NCI-H1092 (cell line): Measurements from ENCODE around the gene COMMD10.
"Not testable (repeated sequence)": the region's sequence is repeated elsewhere in the genome, so short reads cannot be mapped to it uniquely, and the experiment has no call there.

Experiments used
- DNase-seq: peaks from one replicate; lab custom pipeline; 2025; lab: John Stamatoyannopoulos, UW

Gene COMMD10

GRCh38 chr5:116084871-116085715 is at the start of gene COMMD10:
TSS of gene COMMD10 (plus strand) at chr5:116085025.
- DNase-seq = peak; percentile 47

- no peak for DNase-seq
Measured at GRCh38 chr5:116035123-116035522, 49.7 kb upstream of the COMMD10 start.

- no peak for DNase-seq
Measured at GRCh38 chr5:116037236-116037822, 47.5 kb upstream of the COMMD10 start.

- no peak for DNase-seq
Measured at GRCh38 chr5:116038817-116039216, 46.0 kb upstream of the COMMD10 start.

GRCh38 chr5:116042375-116042774 is 42.5 kb upstream of the COMMD10 start:
- DNase-seq = no peak

GRCh38 chr5:116044073-116044472 is 40.8 kb upstream of the COMMD10 start:
- no peak for DNase-seq

DNA sequence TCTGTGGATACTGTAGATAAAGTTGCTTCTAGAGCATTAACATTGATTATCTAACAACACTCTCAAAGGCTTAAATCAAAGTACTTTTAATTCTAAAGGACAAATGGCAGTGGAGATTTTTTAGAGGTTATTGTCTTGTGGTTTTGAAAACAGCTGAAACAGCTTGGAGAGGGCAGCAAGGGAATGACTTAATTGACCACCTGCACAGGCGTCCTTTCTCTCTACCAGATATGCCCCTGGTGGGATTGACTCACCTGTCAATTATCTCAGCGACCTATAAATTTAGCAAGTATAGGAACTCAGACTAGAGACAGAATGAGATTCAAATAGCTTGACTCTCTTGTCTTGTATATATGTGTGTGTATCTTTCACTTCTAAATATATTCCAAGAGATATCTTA is 39.0 kb upstream of the COMMD10 start:
- DNase-seq = no peak

DNA sequence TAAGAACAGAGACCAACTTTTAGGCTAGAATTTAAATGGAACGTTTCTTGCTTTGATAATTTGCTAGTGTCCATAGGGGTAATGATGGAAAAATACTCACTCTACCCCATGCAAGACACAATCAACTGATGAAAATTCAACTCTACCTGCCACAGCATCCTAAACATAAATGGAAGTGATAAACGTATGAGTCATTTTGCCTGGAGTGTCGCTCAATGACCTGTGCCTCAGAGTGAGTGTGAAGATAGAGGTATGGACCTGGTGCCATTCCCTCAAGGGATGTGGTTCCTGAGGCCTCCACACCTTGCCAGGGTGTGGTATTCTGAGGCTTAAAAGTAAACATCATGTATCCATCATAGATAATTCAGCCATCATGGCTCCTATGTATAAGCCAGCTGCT is 38.6 kb upstream of the COMMD10 start:
- DNase-seq = no peak

DNA sequence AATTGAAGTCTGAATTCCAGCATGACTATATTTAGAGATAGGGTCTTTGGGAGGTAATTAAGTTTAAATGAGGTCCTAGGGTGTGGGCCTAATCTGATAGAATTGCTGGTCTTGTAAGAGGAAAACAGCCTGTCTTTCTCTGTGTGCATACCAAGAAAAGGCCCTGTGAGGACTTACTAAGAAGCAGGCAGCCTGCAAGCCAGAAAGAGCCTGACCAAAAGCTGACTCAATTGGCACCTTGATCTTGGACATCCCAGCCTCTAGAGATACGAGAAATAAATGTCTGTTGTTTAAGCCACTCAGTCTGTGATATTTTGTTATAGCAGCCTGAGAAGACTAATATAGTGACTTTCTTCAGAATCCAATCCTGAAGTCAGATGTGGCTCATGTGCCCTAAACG is 38.0 kb upstream of the COMMD10 start:
- DNase-seq = no peak

- no peak for DNase-seq
Measured at GRCh38 chr5:116058346-116058936, 26.4 kb upstream of the COMMD10 start.

DNA sequence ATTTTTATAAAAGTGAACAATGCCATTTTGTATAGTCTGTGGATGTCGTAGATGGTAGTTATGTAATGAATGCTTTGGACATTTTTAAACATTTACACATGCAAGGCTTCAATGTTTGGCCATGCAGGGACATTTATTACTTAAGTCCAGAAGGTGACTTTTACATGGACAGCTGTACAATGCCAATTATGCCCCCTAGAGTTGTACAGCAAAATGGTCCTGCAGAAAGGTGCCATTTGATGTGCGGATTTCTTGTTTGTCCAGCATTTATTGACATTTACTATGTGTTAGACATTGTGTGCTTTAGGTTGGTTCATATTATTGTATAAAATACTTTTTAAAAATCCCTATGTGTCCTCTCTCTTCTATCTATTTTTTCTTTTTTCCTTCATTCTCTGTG is 22.5 kb upstream of the COMMD10 start:
- no peak for DNase-seq

GRCh38 chr5:116063950-116064349 is 20.9 kb upstream of the COMMD10 start:
- no peak for DNase-seq

DNA sequence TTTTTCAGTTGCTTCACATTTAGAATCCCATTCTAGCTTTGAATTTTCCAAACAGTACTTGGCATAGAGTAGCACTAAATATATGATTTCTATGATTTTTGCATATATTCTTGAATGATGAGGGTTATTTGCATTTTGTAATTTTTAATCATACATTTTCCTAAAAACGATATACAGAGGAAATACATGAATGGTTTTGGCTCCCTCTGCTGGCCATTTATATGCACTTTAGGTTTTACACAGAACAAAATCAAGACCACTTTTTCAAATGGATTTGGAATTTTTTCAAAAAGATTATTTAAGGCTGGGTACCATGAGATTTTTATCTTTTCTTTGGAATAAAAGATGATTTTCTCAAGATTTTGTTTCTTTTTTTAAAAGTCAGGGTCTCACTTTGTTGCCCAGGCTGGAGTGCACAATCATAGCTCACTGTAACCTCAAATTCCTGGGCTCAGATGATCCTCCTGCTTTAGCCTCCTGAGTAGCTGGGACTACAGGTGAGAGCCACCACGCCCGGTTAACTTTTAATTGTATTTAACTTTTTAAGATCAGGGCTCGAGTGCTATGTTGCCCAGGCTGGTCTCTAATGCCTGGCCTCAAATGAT is 16.7 kb upstream of the COMMD10 start:
- peak; percentile 5 for DNase-seq

- no peak for DNase-seq
Measured at GRCh38 chr5:116071211-116071610, 13.6 kb upstream of the COMMD10 start.

- no peak for DNase-seq
Measured at GRCh38 chr5:116075191-116075831, 9.5 kb upstream of the COMMD10 start.

DNA sequence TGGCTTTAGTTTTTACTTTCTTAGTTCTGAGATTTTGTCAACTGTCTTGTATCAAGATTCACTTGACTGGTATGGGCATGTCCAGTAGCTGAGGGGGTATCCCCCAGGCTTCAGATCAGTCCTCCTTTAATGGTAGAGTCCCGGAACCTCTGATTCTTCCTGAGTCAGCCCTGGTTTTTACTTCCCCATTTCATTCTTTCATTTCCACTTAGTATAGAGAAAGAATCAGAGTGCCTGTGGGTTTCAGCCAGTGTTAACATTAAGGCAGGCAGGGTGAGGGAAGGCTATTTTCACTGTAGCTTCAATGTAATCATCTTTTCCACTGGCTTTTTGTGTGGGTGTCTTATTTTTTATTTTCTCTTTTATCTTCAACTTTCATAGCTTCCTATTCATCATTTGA is 8.3 kb upstream of the COMMD10 start:
- DNase-seq = no peak

- DNase-seq = no peak
Measured at GRCh38 chr5:116078199-116078598, 6.6 kb upstream of the COMMD10 start.

- peak; percentile 7 for DNase-seq
Measured at GRCh38 chr5:116084287-116084691, 536 bp upstream of the COMMD10 start.

GRCh38 chr5:116086309-116086708 is 1.5 kb downstream of the COMMD10 start:
- not testable (repeated sequence) for DNase-seq

GRCh38 chr5:116088062-116088461 is 3.2 kb downstream of the COMMD10 start:
- no peak for DNase-seq

GRCh38 chr5:116090302-116090701 is 5.5 kb downstream of the COMMD10 start:
- DNase-seq = no peak

DNA sequence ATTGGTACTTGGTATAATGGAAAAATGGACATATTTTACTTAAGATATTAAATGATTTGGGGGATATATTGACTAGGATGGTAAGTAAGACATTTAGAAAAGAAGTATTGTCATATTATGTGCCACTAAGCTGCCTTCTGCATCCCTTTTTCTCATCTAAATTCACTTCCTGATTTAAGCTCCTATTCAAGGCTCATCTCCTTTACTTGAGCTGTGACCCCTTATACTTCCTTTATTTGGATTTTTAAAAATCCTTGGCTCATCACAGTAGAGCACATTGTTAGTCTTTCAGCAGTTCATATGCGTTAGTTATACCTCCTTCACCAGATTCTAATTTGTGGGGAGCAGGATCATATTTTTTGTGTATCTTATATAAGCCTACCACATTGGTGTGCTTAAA is 6.6 kb downstream of the COMMD10 start:
- DNase-seq = no peak
